ENCODE results near the gene GID8.
"Not testable (repeated sequence)": the region's sequence is repeated elsewhere in the genome, so short reads cannot be mapped to it uniquely, and the experiment has no call there.

GID8 gene

DNA sequence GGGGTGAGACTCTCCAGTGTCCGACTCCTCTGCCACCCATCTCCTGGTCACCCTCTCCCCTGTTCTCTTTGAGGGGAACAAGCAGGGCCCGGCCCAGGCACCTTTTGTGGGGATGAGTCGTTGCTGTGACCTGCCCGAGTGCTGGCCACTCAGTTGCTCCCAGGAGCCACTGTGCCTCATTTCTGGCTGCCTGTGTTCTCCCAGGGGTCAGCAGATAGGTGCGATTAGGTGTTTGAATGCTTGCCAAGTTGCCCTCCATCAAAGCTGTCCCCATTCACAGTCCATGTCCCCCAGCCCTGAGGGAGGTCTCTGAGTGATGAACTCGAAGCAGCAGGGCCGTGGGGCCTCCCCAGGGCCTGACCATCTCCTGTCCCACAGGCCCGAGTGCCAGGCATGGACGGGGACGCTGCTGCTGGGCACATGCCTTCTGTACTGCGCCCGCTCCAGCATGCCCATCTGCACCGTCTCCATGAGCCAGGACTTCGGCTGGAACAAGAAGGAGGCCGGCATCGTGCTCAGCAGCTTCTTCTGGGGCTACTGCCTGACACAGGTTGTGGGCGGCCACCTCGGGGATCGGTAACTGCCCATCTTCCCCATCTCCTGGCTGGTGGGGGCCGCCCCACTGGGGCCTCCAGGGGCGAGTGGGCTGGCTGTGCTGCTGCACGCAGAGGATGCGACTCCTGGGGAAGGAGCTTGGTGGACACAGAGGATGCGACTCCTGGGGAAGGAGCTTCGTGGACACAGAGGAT is 18.6 kb downstream of the GID8 start:
- DNase-seq (ENCODE audit: low read depth in 2 of 2, low spot score in 1 of 2) = no peak

DNA sequence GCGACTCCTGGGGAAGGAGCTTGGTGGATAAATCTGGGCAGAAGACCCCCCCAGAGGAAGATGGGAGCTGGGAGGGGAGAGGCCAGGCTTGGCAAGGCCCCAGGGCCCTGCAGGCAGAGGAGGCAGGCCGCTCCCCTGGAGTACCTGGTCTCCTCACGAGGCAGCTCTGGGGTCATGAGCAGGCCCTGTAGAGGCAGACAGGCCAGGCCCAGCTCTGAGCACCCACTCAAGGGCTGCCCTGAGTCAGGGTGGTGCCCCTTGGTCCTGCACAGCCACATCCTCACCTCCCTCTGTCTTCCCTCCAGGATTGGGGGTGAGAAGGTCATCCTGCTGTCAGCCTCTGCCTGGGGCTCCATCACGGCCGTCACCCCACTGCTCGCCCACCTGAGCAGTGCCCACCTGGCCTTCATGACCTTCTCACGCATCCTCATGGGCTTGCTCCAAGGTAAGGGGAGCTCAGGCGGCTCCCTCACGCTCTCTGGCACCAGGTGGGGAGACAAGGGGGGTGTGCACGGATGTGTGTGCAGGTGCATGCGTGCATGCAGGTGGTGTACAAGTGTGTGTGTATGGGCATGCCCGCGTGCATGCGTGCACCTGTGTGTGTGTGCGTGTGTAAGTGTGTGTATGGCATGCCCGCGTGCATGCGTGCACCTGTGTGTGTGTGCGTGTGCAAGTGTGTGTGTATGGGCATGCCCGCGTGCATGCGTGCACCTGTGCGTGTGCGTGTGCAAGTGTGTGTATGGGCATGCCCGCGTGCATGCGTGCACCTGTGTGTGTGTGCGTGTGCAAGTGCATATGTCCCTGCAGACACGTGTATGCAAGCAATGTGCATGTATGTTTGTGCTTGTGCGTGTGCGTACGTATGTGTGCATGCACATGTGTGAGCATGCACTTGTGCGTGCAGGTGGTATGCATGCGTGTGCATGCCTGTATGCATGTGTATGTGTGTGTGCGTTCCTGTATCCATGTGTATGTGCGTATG is 19.5 kb downstream of the GID8 start:
- no peak for DNase-seq (ENCODE audit: low read depth in 2 of 2, low spot score in 1 of 2)

DNA sequence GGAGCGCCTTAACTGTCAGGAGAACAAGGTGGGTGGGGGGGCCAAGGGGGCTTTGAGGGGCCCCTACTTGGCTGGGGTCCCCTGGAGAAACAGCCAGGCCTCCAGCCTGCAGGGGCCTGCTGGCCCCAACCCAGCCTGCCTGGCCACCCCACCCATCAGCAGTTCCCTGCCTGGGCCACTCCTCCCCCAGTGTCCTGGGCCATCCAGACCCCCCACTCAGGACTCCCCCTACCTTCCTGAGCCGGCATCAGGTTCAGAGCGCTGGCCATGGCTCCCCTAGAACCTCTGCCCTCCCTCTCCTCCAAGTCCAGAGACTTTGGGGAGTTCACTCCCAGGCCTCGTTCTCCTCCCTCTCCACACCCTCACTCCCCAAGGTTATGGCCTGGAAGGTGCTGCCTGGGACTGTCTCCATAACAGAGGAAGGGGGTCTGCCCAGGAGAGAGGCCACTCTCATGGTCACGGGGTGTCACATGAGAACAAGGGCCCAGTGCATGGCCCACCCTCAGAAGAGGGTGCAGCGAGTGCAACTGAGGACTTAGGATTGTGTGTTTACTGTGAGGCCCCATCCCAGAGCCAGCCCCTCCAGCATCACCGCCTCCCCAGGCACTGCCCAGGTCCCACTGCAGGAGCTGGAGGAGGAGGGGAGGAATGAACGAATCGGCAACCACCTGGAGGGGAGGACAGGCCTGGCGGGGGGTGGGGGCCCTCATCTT is 20.6 kb downstream of the GID8 start:
- DNase-seq (ENCODE audit: low read depth in 2 of 2, low spot score in 1 of 2) = no peak

DNA sequence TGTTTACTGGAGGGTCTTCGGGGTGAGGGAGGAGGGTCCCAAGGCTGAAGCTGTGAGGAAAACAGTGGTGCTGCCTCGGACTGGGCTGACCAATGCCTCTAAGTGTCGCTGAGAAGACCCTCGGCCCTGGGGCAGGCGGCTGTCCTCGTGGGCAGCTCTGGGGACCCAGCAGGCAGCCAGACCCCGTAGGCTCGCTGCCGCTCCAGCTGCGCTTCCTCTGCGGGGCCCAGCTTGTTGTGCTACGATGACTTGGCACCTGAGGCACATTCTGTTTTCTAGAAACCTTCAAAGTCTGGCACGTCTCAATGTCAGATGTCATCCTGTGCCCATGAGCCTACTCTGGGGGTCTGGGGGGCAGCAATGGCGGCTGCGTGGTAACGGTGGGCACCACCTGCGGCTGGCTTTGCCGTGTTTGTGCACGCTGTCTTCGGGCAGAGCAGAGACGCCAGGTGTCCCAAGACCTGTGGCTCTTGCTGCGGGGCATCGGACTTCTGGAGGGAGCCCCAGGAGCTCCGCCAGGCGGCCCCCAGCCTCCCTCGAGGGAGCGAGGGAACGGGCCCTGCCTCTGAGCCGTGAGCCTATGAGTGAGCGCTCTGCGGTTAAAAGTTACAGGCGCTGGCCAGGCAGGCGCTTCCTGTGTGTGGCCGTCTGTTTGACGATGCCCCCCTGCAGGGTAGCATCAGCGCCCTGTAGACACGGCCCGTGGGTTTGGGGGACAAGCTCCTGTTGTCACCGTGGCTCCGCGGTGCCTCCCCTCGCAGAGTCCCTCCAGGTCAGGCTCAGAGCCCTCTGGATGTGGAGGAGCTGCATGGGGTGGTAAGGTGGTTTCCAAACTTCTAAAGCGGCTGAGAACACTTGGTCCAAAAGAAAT is 21.4 kb downstream of the GID8 start:
- no peak for DNase-seq (ENCODE audit: low read depth in 2 of 2, low spot score in 1 of 2)

DNA sequence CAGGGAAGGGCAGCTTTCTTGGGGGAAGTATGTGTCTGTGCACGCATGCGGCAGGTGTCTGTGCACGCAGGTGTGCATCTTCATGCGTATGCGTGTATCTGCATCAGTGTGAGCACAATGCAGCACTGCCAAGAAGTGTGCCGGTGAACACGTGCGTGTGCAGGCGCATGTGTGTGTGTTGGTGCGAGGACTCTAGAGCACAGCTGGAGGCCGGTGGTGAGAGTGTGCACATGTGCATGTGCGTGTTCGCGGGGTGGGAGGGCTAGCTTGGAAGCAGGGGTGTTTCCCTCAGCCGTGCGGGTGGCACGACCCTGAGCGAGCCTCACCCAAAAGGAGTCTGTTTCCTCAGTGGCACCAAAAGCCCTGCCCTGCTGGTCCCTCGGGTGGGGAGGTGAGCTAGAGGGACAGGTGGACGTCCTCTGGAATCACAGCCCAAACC is 22.1 kb downstream of the GID8 start:
- no peak for DNase-seq (ENCODE audit: low read depth in 2 of 2, low spot score in 1 of 2)

DNA sequence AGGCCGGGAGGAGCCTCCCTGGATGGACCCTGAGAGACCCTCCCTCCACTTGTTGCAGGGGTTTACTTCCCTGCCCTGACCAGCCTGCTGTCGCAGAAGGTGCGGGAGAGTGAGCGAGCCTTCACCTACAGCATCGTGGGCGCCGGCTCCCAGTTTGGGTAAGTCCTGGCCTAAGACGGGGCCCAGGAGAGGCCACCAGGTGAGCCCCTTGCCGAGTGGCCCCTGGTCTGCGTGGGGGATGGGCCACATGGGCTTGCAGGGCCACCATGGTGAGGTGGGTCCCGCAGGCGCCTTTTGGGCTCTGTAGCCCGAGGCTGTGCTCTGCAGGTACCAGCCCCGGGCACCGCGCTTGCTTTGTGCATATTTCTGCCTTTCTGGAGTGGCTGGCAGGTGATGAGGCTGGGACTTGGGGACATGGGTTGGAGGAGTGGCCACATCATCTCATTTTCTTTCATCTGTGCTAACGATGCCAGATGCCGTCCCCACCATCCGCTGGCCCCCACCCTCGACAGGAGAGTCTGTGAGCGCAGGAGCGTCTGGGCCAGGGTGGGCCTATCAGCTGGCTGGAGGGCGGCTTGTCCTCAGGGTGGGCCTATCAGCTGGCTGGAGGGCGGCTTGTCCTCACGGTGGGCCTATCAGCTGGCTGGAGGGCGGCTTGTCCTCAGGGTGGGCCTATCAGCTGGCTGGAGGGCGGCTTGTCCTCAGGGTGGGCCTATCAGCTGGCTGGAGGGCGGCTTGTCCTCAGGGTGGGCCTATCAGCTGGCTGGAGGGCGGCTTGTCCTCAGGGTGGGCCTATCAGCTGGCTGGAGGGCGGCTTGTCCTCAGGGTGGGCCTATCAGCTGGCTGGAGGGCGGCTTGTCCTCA is 22.7 kb downstream of the GID8 start:
- DNase-seq (ENCODE audit: low read depth in 2 of 2, low spot score in 1 of 2) = not testable (repeated sequence)

DNA sequence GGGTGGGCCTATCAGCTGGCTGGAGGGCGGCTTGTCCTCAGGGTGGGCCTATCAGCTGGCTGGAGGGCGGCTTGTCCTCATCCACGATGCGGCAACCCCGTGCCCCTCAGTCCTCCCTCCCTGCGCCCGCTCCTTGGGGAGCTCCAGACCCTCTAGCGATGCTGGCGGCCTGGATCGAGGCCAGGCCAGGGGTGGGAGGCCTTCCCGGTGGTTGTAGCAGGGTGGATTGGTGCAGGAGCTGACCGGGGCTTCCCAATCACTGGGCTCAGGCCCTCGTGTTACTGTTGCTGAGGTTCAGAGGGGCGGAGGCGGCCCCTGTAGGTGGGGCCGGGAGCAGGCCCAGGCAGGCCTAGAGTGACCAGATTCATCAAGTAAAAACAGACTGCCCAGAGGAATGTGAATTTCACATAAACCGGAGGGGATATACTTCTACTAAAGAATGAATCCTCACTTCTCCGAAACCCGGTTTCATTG is 23.4 kb downstream of the GID8 start:
- DNase-seq (ENCODE audit: low read depth in 2 of 2, low spot score in 1 of 2) = no peak

DNA sequence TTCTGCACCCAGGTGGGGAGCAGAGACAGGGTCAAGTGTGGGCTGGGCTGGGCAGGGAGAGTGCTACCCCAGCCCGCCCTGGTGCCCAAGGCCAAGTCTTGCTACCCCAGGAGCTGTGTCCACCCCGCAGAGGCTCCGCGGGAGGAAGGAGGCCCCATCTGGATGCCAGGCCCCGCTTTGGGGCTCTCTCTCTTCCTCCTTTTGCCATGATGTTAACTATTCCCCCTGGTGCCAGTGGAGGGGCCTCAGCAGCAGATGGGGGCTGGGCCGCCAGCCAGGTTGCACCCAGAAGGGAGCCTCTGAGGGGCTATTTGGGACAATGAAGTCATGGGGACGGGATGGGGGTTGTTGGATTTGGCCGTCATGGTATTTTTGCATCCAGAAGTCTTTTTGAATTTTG is 23.9 kb downstream of the GID8 start:
- DNase-seq (ENCODE audit: low read depth in 2 of 2, low spot score in 1 of 2) = no peak

DNA sequence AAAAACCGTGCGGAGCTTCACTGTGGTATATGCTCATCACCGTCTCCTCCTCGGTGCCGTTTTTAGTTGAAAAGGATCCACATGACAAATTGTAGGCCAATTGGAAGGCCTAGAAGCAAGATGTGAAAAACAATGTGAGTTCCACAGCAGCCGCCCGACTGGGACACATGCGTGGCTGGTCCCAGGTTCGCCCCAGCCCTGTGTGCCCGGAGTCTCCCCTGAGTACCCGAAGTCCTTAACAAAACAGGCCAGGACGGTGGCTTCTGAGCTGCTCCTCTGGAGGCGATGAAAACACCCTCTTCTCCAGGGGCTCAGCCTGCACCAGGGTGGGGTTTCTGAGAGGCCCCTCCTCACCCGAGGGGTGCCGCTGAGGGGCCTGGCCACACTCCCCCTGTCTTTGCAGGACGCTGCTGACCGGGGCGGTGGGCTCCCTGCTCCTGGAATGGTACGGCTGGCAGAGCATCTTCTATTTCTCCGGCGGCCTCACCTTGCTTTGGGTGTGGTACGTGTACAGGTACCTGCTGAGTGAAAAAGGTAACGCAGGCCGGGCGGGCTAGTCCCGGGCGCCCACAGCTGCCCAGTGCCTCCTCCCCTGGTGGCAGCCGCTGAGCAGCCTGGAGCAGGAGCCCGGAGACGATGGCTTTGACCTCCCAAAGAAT is 24.4 kb downstream of the GID8 start:
- no peak for DNase-seq (ENCODE audit: low read depth in 2 of 2, low spot score in 1 of 2)

DNA sequence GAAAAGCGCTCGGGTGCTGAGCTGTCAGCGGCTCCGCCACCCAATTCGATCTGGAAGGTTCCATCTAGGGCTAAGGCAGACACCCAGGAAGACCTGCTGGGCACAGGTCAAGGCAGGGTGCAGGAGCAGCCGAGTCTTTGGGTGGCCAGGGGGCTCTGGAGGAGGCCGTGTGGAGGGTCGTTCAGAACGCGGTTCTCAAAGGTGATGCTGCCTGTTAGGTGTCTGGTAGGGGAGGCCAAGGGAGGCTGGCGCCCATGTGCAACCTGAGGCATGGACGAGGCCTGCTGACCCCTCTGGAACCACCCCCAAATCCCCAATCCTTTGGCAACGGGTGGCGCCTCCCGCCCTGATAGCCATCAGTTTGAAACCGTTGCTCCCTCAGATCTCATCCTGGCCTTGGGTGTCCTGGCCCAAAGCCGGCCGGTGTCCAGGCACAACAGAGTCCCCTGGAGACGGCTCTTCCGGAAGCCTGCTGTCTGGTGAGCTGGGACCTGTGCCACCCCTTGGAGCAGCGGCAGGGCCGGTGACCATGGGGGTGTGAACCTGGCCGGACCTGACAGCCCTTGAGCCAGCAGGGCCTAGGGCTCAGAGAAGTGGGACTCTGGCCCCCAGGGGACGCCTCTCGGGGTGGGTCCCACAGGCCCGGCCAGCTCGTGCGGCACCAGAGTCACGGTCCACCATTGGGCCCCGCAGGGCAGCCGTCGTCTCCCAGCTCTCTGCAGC is 25.1 kb downstream of the GID8 start:
- DNase-seq (ENCODE audit: low read depth in 2 of 2, low spot score in 1 of 2) = no peak

DNA sequence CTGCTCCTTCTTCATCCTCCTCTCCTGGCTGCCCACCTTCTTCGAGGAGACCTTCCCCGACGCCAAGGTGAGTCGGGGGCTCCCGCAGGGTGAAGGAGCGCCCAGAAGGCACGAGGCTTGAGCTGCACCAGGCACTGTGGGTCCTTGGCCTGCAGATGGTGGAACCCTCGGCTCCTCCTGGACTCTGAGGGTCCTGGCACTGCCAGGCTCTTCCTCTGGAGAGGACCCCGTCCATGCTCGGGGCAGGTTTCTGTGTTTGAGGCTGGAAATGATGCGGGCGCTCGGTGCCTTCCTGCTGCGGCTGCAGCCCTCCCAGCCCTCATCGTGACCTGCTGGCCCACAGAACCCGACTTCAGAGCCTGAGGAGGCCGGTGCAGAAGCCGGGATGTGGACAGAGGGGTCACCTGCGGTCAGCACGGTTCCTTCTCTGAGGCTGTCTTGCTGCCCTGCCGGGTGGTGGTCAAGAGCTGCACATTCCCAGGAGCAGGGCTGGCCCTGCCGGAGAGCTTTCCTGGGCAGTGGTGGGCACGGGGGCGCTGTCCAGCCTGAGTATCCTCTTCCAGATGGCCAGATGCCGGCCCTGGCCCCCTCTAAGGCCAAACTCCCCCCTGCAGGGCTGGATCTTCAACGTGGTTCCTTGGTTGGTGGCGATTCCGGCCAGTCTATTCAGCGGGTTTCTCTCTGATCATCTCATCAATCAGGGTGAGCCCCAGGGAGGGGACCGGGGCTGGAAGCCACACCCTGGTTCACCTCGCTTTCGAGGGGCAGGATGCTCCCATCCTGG is 25.9 kb downstream of the GID8 start:
- DNase-seq (ENCODE audit: low read depth in 2 of 2, low spot score in 1 of 2) = no peak

DNA sequence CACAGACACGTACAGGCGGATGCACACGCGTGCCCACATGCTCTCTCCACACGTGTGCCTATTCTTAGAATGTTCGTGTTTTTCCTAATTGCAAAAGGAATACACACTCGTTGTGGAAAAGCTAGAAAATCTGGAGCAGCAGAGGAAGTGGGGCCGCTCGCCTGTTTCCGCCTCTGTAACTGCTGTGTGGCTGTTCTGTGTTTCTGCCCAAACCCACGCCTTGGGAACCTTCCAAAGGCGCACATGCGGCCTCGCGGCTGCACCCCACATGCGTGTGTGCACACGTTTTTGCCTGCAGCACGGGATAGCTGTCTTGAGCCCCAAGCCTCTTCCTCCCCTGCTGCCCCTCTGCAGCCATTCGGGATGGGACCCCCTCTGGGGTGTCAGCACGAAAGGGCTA is 26.8 kb downstream of the GID8 start:
- DNase-seq (ENCODE audit: low read depth in 2 of 2, low spot score in 1 of 2) = no peak

DNA sequence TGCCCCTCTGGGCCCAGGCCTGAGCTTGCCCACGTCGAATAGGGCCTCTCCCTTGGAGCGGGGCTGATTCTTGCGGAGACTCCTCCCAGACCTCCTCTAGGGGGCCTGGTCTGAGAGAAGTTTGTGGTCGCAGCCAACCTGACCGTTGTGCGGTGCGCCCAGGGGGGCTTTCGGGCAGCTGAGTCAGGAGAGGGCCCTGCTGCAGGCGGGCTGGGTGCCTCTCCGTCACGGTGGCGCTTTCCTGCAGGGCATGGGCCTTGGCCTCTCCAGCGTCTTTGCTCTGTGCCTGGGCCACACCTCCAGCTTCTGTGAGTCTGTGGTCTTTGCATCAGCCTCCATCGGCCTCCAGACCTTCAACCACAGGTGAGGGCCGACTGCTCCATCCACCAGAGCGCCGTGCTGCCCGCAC is 27.4 kb downstream of the GID8 start:
- DNase-seq (ENCODE audit: low read depth in 2 of 2, low spot score in 1 of 2) = no peak

DNA sequence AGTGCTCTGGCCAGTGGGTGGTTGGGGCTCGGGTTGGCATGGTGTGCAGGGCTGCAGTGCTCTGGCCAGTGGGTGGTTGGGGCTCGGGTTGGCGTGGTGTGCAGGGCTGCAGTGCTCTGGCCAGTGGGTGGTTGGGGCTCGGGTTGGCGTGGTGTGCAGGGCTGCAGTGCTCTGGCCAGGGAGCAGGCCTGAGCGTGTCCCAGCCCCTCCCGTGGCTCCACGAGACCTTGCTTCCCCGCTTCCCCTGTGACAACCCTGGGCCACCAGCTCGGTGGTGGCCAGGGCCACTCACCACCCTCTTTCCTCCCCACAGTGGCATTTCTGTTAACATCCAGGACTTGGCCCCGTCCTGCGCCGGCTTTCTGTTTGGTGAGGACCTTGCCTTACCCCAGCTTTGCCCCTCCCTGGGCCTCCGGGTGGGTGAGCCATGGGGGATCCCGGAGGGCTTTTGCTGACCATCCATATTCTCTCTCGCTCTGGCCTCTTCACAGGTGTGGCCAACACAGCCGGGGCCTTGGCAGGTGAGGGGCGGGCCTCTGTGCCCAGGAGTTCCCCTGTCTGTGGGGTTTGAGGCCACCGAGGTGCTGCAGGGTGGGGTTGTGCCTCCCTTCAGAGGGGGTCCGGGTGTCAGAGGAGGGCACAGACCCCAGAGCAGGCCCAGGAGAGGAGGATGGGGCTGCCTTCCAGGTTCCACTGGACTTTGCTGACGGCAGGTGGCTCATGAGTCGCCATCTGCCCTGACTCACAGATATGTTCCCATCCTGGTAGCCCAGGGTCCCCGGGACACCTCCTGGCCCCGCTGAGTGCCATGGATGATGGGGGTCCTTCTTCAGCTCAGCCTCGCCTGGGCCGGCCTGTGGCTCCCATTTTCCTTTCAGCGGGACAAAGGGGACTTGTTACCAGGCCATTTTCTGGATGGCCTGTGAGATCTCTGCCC is 28.5 kb downstream of the GID8 start:
- DNase-seq (ENCODE audit: low read depth in 2 of 2, low spot score in 1 of 2) = no peak

DNA sequence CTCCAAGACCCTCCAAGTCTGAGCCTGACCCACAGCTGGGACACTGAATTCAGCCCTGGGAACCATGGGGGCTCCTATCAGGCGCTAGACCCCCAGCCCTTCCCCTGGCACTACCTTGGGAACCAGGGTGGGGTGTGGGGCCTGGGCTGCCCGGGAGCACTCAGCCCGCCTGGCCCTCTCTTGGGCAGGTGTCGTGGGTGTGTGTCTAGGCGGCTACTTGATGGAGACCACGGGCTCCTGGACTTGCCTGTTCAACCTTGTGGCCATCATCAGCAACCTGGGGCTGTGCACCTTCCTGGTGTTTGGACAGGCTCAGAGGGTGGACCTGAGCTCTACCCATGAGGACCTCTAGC is 29.2 kb downstream of the GID8 start:
- no peak for DNase-seq (ENCODE audit: low read depth in 2 of 2, low spot score in 1 of 2)

DNA sequence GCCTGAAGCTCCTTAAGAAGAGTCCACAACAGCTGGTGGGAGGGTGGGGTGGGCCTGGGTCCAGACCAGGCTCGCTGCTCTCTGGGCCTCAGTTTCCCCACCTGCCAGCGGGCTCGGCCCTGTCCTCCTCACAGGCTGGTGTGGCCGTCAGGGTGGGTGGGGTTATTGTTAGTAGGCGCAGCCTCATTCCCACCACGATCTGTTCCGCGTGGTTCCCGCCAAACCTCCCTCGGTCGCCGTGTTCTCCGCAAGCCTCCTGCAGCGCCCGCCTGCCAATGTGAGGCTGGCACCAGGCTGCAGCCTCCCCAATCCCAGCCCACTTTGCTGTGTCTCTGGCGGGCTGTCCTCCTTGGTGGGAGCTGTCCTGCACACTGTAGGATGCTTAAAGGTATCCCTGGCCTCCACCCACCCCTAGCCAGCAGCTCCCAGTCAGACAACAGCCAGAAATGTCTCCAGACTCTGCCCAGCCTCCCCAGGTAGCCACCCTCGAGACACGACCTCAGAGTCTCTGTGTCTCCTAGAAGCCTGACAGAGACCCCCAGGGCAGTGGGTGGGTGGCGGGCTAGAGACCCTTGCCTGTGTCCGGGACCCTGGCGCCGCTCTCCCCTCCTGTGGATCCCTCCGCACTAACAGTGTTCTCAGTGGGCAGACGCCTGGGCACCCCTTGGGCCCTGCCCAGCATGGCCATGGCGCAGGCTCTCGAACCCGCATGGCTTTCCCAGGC is 29.8 kb downstream of the GID8 start:
- DNase-seq (ENCODE audit: low read depth in 2 of 2, low spot score in 1 of 2) = no peak
